Colonic mucosa (tissue), 4 donors: ENCODE results near the gene BCR. TPM values are rescaled to one million over a fixed set of nuclear protein-coding genes. Genes with fewer than 3 reads are reported as not detected.

Experiments used
- DNase-seq: peaks from one replicate; pipeline ENCODE4 v3.0.0-alpha.2; 2020
- H3K27ac ChIP-seq: fragments of 200-600 bp; one replicate; pipeline ENCODE4 v1.8.0; 2021
- H3K27me3 ChIP-seq: fragments of 200-600 bp; one replicate; pipeline ENCODE4 v1.8.0; 2021
- H3K36me3 ChIP-seq: fragments of 200-600 bp; one replicate; pipeline ENCODE4 v1.8.0; 2021
- H3K4me1 ChIP-seq: fragments of 200-600 bp; one replicate; pipeline ENCODE4 v1.8.0; 2021; ENCODE audit warnings: mild to moderate bottlenecking
- H3K4me3 ChIP-seq: fragments of 200-600 bp; one replicate; pipeline ENCODE4 v1.8.0; 2021
- H3K9ac ChIP-seq, 2 donors: one replicate each; pipeline ENCODE4 v1.7.0; 2013; ENCODE audit warnings: control low read depth in 2 of 2, low read depth in 2 of 2, low read length in 2 of 2
- H3K9me3 ChIP-seq: fragments of 200-600 bp; one replicate; pipeline ENCODE4 v1.8.0; 2021
- intact Hi-C: fragments of 100-400 bp; cut with DNase I; formaldehyde crosslinking; loops from one replicate; pipeline ENCODE4 v1.14.1; 2022
- total RNA-seq, 2 donors: library from RNA; stranded (reverse); fragmentation: NEBNext Ultra II Directional in 1 of 2; extraction: Animal tissue kit (Norgen Biotek cat#: 25700) in 1 of 2; gene quantifications; one replicate each; pipeline ENCODE4 v1.2.1, GENCODE V29; 2021
- TF ChIP-seq, protein P1 (sequence below): fragments of 200-600 bp; IDR thresholded peaks from one replicate; pipeline ENCODE4 v1.8.0; 2022; ENCODE audit warnings: antibody characterized with exemption, mild to moderate bottlenecking
- donor health status: healthy.
- donor health status: DM: no; HTN: no; CAD: no.
- donor health status: DM: no; HTN: no; CAD: no.

The BCR gene
- total RNA-seq, 2 donors from 2014 or later = 39.2 to 57.8 TPM

DNA sequence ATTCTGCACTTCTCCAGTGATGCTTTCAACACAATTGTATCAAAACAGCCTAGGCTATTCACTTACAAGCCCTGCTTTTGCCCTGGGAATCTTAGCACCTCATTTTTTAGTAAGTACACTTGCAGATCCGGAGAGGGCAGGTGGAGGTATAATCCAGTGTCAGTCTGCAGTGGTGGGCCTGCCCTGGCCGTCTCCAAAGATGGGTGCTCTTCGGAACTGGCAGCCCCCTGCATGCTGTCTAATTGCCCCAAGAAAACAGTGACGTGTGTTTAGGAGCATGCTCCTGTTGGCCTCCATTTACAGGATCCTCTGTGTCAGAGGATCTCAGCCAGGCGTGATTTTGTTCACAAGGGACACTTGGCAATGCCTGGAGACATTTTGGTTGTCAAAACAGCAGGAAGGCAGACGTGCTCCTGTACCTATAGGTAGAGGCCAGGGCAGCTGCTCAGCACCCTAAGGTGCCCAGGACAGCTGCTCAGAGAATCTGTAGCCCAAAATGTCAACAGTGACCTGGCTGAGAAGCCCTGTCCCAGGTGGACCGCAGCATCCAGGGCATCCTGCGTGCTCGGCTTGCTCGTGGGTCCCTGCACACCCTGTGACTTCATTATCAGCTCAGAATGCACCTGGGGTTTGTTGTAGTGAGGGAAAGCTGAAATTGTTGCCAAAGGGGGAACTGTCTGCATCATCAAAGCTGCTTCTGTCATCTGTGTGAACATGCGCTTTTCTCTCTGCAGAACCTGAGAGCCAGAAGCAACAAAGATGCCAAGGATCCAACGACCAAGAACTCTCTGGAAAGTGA, 90.7 kb downstream of the BCR start:
- H3K9me3 ChIP-seq = no peaks in the 10 kb centered on the region
- H3K4me3 ChIP-seq = no peak overlapping the region
- no peaks in the 10 kb centered on the region for H3K4me1 ChIP-seq
- no peak overlapping the region for H3K9ac ChIP-seq
- H3K36me3 ChIP-seq = peaks cover 7% of the 10 kb centered on the region
- TF ChIP-seq, protein P1, sequence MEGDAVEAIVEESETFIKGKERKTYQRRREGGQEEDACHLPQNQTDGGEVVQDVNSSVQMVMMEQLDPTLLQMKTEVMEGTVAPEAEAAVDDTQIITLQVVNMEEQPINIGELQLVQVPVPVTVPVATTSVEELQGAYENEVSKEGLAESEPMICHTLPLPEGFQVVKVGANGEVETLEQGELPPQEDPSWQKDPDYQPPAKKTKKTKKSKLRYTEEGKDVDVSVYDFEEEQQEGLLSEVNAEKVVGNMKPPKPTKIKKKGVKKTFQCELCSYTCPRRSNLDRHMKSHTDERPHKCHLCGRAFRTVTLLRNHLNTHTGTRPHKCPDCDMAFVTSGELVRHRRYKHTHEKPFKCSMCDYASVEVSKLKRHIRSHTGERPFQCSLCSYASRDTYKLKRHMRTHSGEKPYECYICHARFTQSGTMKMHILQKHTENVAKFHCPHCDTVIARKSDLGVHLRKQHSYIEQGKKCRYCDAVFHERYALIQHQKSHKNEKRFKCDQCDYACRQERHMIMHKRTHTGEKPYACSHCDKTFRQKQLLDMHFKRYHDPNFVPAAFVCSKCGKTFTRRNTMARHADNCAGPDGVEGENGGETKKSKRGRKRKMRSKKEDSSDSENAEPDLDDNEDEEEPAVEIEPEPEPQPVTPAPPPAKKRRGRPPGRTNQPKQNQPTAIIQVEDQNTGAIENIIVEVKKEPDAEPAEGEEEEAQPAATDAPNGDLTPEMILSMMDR = no peak
- no peak overlapping the region for H3K27ac ChIP-seq
- no peaks in the 10 kb centered on the region for H3K27me3 ChIP-seq
- no peak for DNase-seq
- intact Hi-C loops = no loop called here

DNA sequence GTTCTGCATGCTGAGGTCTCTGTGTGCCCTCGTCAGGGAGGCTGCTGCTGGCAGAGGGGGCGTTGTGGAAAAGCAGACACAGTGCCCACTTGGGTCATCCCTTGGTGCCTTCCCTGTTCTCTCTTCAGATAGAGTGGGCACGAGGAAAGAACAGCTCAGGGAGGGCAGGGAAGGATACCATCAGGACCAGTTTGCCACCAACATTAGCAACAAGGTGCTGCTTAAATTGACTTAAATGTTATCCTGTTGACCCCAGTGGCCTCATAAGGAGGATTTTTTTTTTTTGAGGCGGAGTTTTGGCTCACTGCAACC, 91.2 kb downstream of the BCR start:
- Histone ChIP-seq H3K27ac (no peak overlapping the region), H3K4me3 (no peak overlapping the region)

DNA sequence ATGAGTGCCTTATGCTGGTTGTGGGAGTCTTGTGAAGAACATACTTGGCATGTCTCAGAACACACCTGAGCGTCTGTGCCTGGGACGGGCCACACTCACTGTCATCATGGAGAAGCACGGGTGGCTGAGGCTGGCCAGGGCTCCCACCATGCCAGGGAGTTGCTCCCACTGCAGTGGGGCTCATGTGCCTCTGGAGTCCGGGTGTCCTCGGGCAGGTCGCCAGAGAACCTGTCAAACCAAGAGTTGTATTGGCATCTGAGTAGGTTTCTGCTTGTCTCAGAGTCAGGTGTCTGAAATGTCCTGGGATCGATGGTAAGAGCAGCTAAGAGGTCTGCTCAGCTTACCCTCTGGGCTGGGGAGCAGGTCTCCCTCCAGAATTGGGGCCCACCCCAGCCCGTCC, 92.1 kb downstream of the BCR start:
- TF ChIP-seq, protein P1 = no peak
- Histone ChIP-seq H3K4me1 (no peaks in the 10 kb centered on the region), H3K27me3 (no peaks in the 10 kb centered on the region), H3K4me3 (no peak overlapping the region), H3K36me3 (peaks cover 7% of the 10 kb centered on the region), H3K9me3 (no peaks in the 10 kb centered on the region), H3K9ac (no peak overlapping the region), H3K27ac (no peak overlapping the region)
- DNase-seq = no peak
- intact Hi-C loops = no loop called here

More for the DNA sequence above, 91.2 kb downstream of the BCR start:
- DNase-seq = no peak
- Histone ChIP-seq H3K27me3 (no peaks in the 10 kb centered on the region), H3K36me3 (peaks cover 7% of the 10 kb centered on the region), H3K9ac (no peak overlapping the region), H3K4me1 (no peaks in the 10 kb centered on the region), H3K9me3 (no peaks in the 10 kb centered on the region)
- TF ChIP-seq, protein P1 = no peak
- intact Hi-C loops = no loop called here

DNA sequence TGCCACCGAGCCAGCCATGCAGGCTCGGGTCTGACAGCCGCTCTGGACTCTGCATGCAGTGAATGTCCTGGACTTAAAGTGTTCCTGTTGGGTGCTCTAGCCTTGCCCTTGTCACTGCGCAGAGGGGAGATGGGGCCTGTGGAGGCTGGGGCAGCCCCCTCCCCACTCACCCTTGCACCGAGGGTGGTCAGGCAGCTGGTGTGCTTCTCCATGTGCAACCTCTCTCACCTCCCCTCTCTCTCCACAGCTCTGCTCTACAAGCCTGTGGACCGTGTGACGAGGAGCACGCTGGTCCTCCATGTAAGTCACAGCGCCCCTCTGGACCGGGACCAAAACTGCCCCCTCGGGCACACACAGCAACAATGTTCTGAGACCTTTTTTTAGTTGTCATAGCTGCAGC, 92.5 kb downstream of the BCR start:
- Histone ChIP-seq H3K9ac (no peak overlapping the region), H3K4me1 (no peaks in the 10 kb centered on the region), H3K27me3 (no peaks in the 10 kb centered on the region), H3K27ac (no peak overlapping the region), H3K9me3 (no peaks in the 10 kb centered on the region), H3K4me3 (no peak overlapping the region), H3K36me3 (peaks cover 7% of the 10 kb centered on the region)
- TF ChIP-seq, protein P1 = no peak
- DNase-seq = no peak
- intact Hi-C loops = no loop called here

DNA sequence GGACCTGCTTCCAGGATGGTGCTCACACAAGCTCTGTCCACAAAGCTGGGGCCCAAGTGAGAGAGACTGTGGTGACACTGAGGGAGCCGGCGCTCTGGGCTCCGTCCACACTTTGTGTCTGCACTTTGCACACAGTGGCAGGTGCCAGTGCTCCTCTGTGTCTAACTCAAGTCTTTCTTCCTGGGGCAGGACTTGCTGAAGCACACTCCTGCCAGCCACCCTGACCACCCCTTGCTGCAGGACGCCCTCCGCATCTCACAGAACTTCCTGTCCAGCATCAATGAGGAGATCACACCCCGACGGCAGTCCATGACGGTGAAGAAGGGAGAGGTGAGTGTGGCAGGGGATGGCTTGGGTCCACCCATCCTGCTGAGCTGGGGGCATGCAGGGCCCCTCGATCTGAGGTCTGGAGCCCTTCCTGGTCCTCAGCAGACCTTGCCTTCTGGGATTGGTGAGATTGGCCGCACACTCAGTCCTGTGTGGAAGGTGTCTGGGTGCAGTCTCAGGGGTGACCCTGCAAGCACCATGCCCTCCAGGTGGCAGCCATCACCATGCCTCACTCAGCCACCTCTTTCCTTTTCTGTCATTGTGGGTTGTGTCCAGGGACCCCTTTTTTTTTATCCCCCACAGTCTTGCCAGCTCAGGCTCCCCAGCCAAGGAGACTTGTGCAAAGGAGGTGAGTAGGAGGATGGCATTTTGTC, 93.3 kb downstream of the BCR start:
- H3K27ac ChIP-seq = no peak overlapping the region
- H3K4me3 ChIP-seq = no peak overlapping the region
- H3K9me3 ChIP-seq = no peaks in the 10 kb centered on the region
- TF ChIP-seq, protein P1 = no peak
- H3K4me1 ChIP-seq = peaks cover under 1% of the 10 kb centered on the region
- no peak for DNase-seq
- H3K9ac ChIP-seq = no peak overlapping the region
- intact Hi-C loops = no loop called here
- peaks cover 7% of the 10 kb centered on the region for H3K36me3 ChIP-seq
- H3K27me3 ChIP-seq = no peaks in the 10 kb centered on the region
